Large intestine (tissue), 3 donors: ENCODE measurements around the gene REELD1. TPM values are rescaled to one million over a fixed set of nuclear protein-coding genes. Genes with fewer than 3 reads are reported as not detected.

Source experiments
- DNase-seq, 2 donors: peaks; one replicate each; pipeline versions ENCODE4 v3.0.0 to v3.0.0-alpha.2; 2013
- H3K27ac ChIP-seq: one replicate; pipeline ENCODE4 v1.5.1; 2013; ENCODE audit warnings: low read length
- H3K27me3 ChIP-seq: 2 replicates; pipeline ENCODE4 v1.6.1; 2013; ENCODE audit warnings: low read length; ENCODE audit not compliant: control insufficient read depth, insufficient read depth
- H3K36me3 ChIP-seq: 2 replicates; pipeline ENCODE4 v1.6.1; 2013; ENCODE audit warnings: low read length; ENCODE audit not compliant: control insufficient read depth, insufficient read depth
- H3K4me1 ChIP-seq: one replicate; pipeline ENCODE4 v1.6.1; 2013; ENCODE audit warnings: low read length; ENCODE audit not compliant: control insufficient read depth, insufficient read depth
- H3K4me3 ChIP-seq: one replicate; pipeline ENCODE4 v1.5.1; 2013; ENCODE audit warnings: low read length
- H3K9me3 ChIP-seq: one replicate; pipeline ENCODE4 v1.6.1; 2013; ENCODE audit warnings: mild to moderate bottlenecking, low read depth, low read length, moderate library complexity; ENCODE audit not compliant: control insufficient read depth
- WGBS: methylation state at CpG from one replicate; pipeline ENCODE4 v1.1.5; 2013; ENCODE audit warnings: low lambda C conversion rate; ENCODE audit not compliant: insufficient coverage; 5-methylcytosine and 5-hydroxymethylcytosine counted together
- polyA plus RNA-seq: library from polyadenylated mRNA; unstranded; fragments of 120-200 nt; gene quantifications from one replicate; pipeline ENCODE4 v1.2.1, GENCODE V29; 2013

The REELD1 gene
- polyA plus RNA-seq, 1 donor: 0.45 TPM

- Histone ChIP-seq H3K4me1 (no peaks in the 10 kb centered on the region), H3K36me3 (no peaks in the 10 kb centered on the region), H3K4me3 (no peak overlapping the region), H3K9me3 (no peaks in the 10 kb centered on the region), H3K27ac (no peak overlapping the region), H3K27me3 (no peaks in the 10 kb centered on the region)
- no CpG with 5 or more reads among the region's 8 CpGs for WGBS
- no peak for DNase-seq
Observed at GRCh38 chr4:146222313-146222712, 8.0 kb downstream of the REELD1 start.

GRCh38 chr4:146224326-146224966 lies 10.1 kb downstream of the REELD1 start:
- DNase-seq: no peak
- WGBS: 60% methylated on average over 1 of the region's 8 CpGs
- Histone ChIP-seq H3K27me3 (no peaks in the 10 kb centered on the region), H3K9me3 (no peaks in the 10 kb centered on the region), H3K4me3 (no peak overlapping the region), H3K27ac (no peak overlapping the region), H3K4me1 (no peaks in the 10 kb centered on the region), H3K36me3 (no peaks in the 10 kb centered on the region)

- no peaks in the 10 kb centered on the region for H3K9me3 ChIP-seq
- H3K27me3 ChIP-seq: no peaks in the 10 kb centered on the region
- no peak overlapping the region for H3K4me3 ChIP-seq
- no peaks in the 10 kb centered on the region for H3K36me3 ChIP-seq
- no peaks in the 10 kb centered on the region for H3K4me1 ChIP-seq
- no peak for DNase-seq
- no peak overlapping the region for H3K27ac ChIP-seq
Observed at GRCh38 chr4:146229406-146229805, 15.1 kb downstream of the REELD1 start.

GRCh38 chr4:146232131-146232722 lies 17.9 kb downstream of the REELD1 start:
- no peak for DNase-seq
- no CpG with 5 or more reads among the region's 1 CpG for WGBS
- H3K27me3 ChIP-seq: no peaks in the 10 kb centered on the region

GRCh38 chr4:146235654-146236177 lies 21.4 kb downstream of the REELD1 start:
- Histone ChIP-seq H3K9me3 (no peaks in the 10 kb centered on the region), H3K27me3 (no peaks in the 10 kb centered on the region), H3K4me3 (no peak overlapping the region), H3K27ac (no peak overlapping the region), H3K4me1 (no peaks in the 10 kb centered on the region), H3K36me3 (no peaks in the 10 kb centered on the region)
- no CpG with 5 or more reads among the region's 8 CpGs for WGBS
- no peak for DNase-seq

More at GRCh38 chr4:146232131-146232722, 17.9 kb downstream of the REELD1 start:
- H3K4me1 ChIP-seq: no peaks in the 10 kb centered on the region
- H3K27ac ChIP-seq: no peak overlapping the region
- H3K36me3 ChIP-seq: no peaks in the 10 kb centered on the region
- no peaks in the 10 kb centered on the region for H3K9me3 ChIP-seq
- H3K4me3 ChIP-seq: no peak overlapping the region

GRCh38 chr4:146236216-146236615 lies 21.9 kb downstream of the REELD1 start:
- no peak for DNase-seq
- WGBS: 100% methylated on average over 2 of the region's 5 CpGs
- H3K4me3 ChIP-seq: no peak overlapping the region
- no peak overlapping the region for H3K27ac ChIP-seq
- H3K36me3 ChIP-seq: no peaks in the 10 kb centered on the region
- H3K9me3 ChIP-seq: no peaks in the 10 kb centered on the region
- H3K4me1 ChIP-seq: peaks cover 3% of the 10 kb centered on the region
- no peaks in the 10 kb centered on the region for H3K27me3 ChIP-seq

GRCh38 chr4:146237092-146237491 lies 22.8 kb downstream of the REELD1 start:
- no peak for DNase-seq
- Histone ChIP-seq H3K27me3 (no peaks in the 10 kb centered on the region), H3K27ac (no peak overlapping the region), H3K4me1 (peaks cover 7% of the 10 kb centered on the region), H3K36me3 (no peaks in the 10 kb centered on the region), H3K4me3 (no peak overlapping the region), H3K9me3 (no peaks in the 10 kb centered on the region)
- WGBS: 100% methylated on average over 1 of the region's 6 CpGs

- 100% methylated on average over 1 of the region's 3 CpGs for WGBS
- no peaks in the 10 kb centered on the region for H3K36me3 ChIP-seq
- H3K4me3 ChIP-seq: no peak overlapping the region
- DNase-seq: no peak
- H3K27me3 ChIP-seq: no peaks in the 10 kb centered on the region
- peaks cover 7% of the 10 kb centered on the region for H3K4me1 ChIP-seq
- no peaks in the 10 kb centered on the region for H3K9me3 ChIP-seq
- no peak overlapping the region for H3K27ac ChIP-seq
Observed at GRCh38 chr4:146238107-146238506, 23.8 kb downstream of the REELD1 start.

- no peak overlapping the region for H3K4me3 ChIP-seq
- H3K4me1 ChIP-seq: peaks cover 22% of the 10 kb centered on the region
- H3K27me3 ChIP-seq: peaks cover 2% of the 10 kb centered on the region
- WGBS: no CpG with 5 or more reads among the region's 24 CpGs
- peak in 1 of 2 donors; percentile 12 for DNase-seq
- no peaks in the 10 kb centered on the region for H3K36me3 ChIP-seq
- no peaks in the 10 kb centered on the region for H3K9me3 ChIP-seq
- H3K27ac ChIP-seq: no peak overlapping the region
Observed at GRCh38 chr4:146243141-146243882, 29.0 kb downstream of the REELD1 start.

- H3K36me3 ChIP-seq: no peaks in the 10 kb centered on the region
- H3K4me3 ChIP-seq: no peak overlapping the region
- peaks cover 25% of the 10 kb centered on the region for H3K4me1 ChIP-seq
- WGBS: no CpG with 5 or more reads among the region's 17 CpGs
- no peak overlapping the region for H3K27ac ChIP-seq
- H3K9me3 ChIP-seq: no peaks in the 10 kb centered on the region
- DNase-seq: no peak
- H3K27me3 ChIP-seq: peaks cover 2% of the 10 kb centered on the region
Observed at GRCh38 chr4:146243883-146244277, 29.5 kb downstream of the REELD1 start.
